ENCODE data around the gene CERCAM.

Gene CERCAM

DNA sequence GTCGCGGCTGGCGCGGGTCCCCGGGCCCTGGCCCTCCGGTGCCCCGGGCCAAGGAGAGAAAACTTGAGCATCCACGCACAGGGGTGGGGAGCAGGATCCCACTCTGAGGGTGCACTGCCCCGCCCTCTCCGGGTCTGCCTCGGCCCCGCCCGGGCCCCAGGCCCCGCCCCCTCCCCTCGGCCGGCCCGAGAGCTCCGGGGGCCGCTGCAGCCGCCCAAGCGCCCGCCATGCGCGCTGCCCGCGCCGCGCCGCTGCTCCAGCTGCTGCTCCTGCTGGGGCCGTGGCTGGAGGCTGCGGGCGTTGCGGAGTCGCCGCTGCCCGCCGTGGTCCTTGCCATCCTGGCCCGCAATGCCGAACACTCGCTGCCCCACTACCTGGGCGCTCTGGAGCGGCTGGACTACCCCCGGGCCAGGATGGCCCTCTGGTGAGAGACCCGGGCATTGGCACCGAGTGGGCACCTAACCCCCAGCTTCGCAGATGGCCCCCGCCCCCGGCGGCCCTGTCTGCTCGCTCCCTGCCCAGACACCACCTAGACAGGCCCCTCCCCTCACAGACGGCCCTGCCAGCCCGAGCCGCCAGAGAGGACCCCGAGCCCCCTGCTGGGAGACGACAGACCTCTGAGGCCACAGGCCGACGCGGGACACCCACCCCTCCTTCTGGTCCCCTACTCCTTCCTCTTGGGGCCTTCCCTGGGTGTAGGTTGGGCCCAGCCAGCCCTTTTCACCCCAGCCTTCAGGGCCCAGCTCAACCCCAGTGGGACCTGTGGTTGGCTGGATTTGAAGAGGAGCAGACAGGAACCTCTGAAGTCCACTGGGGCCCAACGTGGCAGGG, at the start of gene CERCAM (continued):
- TF ChIP-seq, protein P1, sequence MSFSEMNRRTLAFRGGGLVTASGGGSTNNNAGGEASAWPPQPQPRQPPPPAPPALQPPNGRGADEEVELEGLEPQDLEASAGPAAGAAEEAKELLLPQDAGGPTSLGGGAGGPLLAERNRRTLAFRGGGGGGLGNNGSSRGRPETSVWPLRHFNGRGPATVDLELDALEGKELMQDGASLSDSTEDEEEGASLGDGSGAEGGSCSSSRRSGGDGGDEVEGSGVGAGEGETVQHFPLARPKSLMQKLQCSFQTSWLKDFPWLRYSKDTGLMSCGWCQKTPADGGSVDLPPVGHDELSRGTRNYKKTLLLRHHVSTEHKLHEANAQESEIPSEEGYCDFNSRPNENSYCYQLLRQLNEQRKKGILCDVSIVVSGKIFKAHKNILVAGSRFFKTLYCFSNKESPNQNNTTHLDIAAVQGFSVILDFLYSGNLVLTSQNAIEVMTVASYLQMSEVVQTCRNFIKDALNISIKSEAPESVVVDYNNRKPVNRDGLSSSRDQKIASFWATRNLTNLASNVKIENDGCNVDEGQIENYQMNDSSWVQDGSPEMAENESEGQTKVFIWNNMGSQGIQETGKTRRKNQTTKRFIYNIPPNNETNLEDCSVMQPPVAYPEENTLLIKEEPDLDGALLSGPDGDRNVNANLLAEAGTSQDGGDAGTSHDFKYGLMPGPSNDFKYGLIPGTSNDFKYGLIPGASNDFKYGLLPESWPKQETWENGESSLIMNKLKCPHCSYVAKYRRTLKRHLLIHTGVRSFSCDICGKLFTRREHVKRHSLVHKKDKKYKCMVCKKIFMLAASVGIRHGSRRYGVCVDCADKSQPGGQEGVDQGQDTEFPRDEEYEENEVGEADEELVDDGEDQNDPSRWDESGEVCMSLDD (tag by site-specific recombination; IDR thresholded peaks at IDR 0.05), result 0 out of 2 replicates have a peak, but pooled peaks have one; percentile 26
- TF ChIP-seq, protein P2, sequence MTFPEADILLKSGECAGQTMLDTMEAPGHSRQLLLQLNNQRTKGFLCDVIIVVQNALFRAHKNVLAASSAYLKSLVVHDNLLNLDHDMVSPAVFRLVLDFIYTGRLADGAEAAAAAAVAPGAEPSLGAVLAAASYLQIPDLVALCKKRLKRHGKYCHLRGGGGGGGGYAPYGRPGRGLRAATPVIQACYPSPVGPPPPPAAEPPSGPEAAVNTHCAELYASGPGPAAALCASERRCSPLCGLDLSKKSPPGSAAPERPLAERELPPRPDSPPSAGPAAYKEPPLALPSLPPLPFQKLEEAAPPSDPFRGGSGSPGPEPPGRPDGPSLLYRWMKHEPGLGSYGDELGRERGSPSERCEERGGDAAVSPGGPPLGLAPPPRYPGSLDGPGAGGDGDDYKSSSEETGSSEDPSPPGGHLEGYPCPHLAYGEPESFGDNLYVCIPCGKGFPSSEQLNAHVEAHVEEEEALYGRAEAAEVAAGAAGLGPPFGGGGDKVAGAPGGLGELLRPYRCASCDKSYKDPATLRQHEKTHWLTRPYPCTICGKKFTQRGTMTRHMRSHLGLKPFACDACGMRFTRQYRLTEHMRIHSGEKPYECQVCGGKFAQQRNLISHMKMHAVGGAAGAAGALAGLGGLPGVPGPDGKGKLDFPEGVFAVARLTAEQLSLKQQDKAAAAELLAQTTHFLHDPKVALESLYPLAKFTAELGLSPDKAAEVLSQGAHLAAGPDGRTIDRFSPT (tag by site-specific recombination; IDR thresholded peaks at IDR 0.05), result peak; percentile 87
- TF ChIP-seq ZFHX2 (tag by site-specific recombination; conservative IDR thresholded peaks at IDR 0.05) (peak; percentile 11), GLIS2 (tag by site-specific recombination; IDR thresholded peaks at IDR 0.05) (peak; percentile 67), ZNF394 (tag by site-specific recombination; IDR thresholded peaks at IDR 0.05; ENCODE audit: borderline replicate concordance) (peak; percentile 43; the same call in 1 of the 2 replicates), ZIC2 (tag by site-specific recombination; IDR thresholded peaks at IDR 0.05) (peak; percentile 59), ZBTB48 (tag by site-specific recombination; IDR thresholded peaks at IDR 0.05) (0 out of 2 replicates have a peak, but pooled peaks have one; percentile 35), ZNF24 (tag by site-specific recombination; IDR thresholded peaks at IDR 0.05) (no peak), ZBTB20 (tag by site-specific recombination; IDR thresholded peaks at IDR 0.05) (peak; percentile 12; the same call in 1 of the 2 replicates)

DNA sequence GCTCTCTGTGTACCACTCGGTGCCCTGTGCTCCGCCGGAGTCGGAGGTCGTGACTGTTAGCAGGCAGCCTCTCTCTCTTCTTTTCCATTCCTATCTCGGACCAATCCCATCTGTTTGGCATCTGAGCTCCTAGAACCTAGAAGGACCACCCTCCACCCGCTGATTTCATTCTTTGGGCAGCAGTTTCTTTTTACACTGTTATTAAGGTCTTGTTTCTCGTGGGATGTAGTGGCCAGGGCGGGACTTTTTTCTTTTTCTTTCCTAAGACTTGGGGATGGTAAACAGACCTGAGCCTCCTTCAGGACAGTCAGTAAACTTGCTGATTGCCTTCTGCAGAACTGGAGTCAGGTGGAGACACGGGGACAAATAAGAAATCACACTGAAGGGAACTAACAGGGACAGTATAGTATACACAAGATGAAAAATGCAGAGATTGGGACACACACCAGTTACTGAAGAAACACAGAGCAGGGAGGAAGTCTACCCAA, 49.0 kb upstream of the CERCAM start:
- no peaks in the 10 kb centered on the region for H3K9me3 ChIP-seq (ENCODE audit: control insufficient read depth, insufficient read depth, low read depth, low read length)
- peaks cover 0 to 13% of the 10 kb centered on the region in 2 experiments; a peak in 1 of 3 replicates for H3K36me3 ChIP-seq (ENCODE audit: control insufficient read depth in 2 of 2, insufficient read depth in 1 of 2, low read length in 2 of 2)
- H3K4me1 ChIP-seq (ENCODE audit: control insufficient read depth, insufficient read depth, low read length), result 0 out of 2 replicates have a peak, but pooled peaks cover 3% of the 10 kb centered on the region
- peak overlapping the region; percentile 74 for H3K4me3 ChIP-seq (ENCODE audit: low read depth, low read length)
- H3K27ac ChIP-seq (ENCODE audit: extremely low read depth, low read depth, low read length), result no peak overlapping the region; the same call in 1 of the 2 replicates
- ChIA-PET POLR2A (interaction anchor here (0.5 to 3.6 kb wide), 30 partner anchors 9 to 803 kb away, joined by 3 to 33 read pairs (median 4); partner anchors contain the start of genes CERCAM, GOLGA2, ODF2 and SWI5), CTCF (interaction anchor here (0.6 to 2.9 kb wide), 4 partner anchors 10 to 58 kb away, joined by 3 to 20 read pairs (median 8); no protein-coding TSS in a partner anchor)
- TF ChIP-seq ZBTB17 (tag by site-specific recombination; IDR thresholded peaks at IDR 0.05) (peak; percentile 17; the same call in 1 of the 2 replicates), ZNF121 (tag by site-specific recombination; IDR thresholded peaks at IDR 0.05) (no peak)

DNA sequence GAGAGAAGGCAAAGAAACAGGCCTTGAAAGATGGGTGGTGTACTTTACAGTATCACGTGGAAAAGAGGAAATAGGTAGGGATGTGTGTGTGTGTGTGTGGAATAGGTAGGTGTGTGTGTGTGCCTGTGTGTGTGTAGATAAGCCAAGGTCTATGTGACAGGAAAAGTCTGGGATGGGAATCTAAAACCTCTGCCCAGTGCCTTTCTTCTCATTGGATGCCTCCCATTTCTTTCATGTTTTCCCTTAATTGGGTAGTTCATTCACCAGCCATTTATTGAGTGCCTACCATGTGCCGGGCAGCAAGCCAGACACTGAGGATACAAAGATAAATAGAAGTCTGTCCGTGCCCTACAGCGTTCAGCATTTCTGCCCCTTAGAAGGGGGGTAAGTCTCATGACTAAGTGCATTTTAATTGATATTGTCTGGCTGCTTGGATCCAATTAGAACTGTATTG, 48.4 kb upstream of the CERCAM start:
- Histone ChIP-seq H3K36me3 (ENCODE audit: control insufficient read depth in 2 of 2, insufficient read depth in 1 of 2, low read length in 2 of 2) (peaks cover 0 to 13% of the 10 kb centered on the region in 2 experiments; a peak in 1 of 3 replicates), H3K4me3 (ENCODE audit: low read depth, low read length) (peak overlapping the region; percentile 74), H3K4me1 (ENCODE audit: control insufficient read depth, insufficient read depth, low read length) (0 out of 2 replicates have a peak, but pooled peaks cover 3% of the 10 kb centered on the region), H3K27ac (ENCODE audit: extremely low read depth, low read depth, low read length) (no peak overlapping the region), H3K9me3 (ENCODE audit: control insufficient read depth, insufficient read depth, low read depth, low read length) (no peaks in the 10 kb centered on the region)
- TF ChIP-seq ZNF335 (tag by site-specific recombination; conservative IDR thresholded peaks at IDR 0.05) (peak; percentile 9; the same call in 1 of the 2 replicates), ZNF433 (tag by site-specific recombination; IDR thresholded peaks at IDR 0.05; ENCODE audit: low read depth) (0 out of 2 replicates have a peak, but pooled peaks have one; percentile 3), ZNF629 (tag by site-specific recombination; IDR thresholded peaks at IDR 0.05) (no peak)
- TF ChIP-seq, protein P3, sequence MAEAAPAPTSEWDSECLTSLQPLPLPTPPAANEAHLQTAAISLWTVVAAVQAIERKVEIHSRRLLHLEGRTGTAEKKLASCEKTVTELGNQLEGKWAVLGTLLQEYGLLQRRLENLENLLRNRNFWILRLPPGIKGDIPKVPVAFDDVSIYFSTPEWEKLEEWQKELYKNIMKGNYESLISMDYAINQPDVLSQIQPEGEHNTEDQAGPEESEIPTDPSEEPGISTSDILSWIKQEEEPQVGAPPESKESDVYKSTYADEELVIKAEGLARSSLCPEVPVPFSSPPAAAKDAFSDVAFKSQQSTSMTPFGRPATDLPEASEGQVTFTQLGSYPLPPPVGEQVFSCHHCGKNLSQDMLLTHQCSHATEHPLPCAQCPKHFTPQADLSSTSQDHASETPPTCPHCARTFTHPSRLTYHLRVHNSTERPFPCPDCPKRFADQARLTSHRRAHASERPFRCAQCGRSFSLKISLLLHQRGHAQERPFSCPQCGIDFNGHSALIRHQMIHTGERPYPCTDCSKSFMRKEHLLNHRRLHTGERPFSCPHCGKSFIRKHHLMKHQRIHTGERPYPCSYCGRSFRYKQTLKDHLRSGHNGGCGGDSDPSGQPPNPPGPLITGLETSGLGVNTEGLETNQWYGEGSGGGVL (tag by site-specific recombination; IDR thresholded peaks at IDR 0.05), result 0 out of 2 replicates have a peak, but pooled peaks have one; percentile 22
- CTCF ChIA-PET, result interaction anchor here (0.6 to 2.9 kb wide), 4 partner anchors 10 to 58 kb away, joined by 3 to 20 read pairs (median 8); no protein-coding TSS in a partner anchor
- POLR2A ChIA-PET, result interaction anchor here (0.6 to 3.6 kb wide), 7 partner anchors 8 to 68 kb away, joined by 4 to 33 read pairs (median 4); partner anchors contain the start of gene CERCAM

All from HEK293 (cell line).